GM13977 (cell line): ENCODE results near the gene CREB3L4.

Source experiments
- DNase-seq: peaks from one replicate; pipeline ENCODE4 v3.0.0; 2012; ENCODE audit warnings: low spot score
- CTCF ChIP-seq: IDR thresholded peaks from 2 replicates; pipeline ENCODE4 v1.5.1; 2012; ENCODE audit warnings: mild to moderate bottlenecking, control low read depth; ENCODE audit not compliant: insufficient read depth; ENCODE audit errors: extremely low read depth, missing control alignments
- in situ Hi-C: fragments of 300-500 bp; cut with MboI; formaldehyde crosslinking; loops from one replicate; pipeline ENCODE4 v1.12.0; 2022; ENCODE audit warnings: low sequenced_read_pairs, low pct_unique_long_range_greater_than_20kb, mixed read lengths, inconsistent platforms; ENCODE audit not compliant: unreplicated experiment

The CREB3L4 gene

GRCh38 chr1:153968000-153968363 is 280 bp downstream of the CREB3L4 start:
- TF ChIP-seq CTCF = no peak
- no peak for DNase-seq
- in situ Hi-C loops = no loop called here

- no peak for DNase-seq
- no peak for TF ChIP-seq CTCF
- in situ Hi-C loops = no loop called here
Measured at GRCh38 chr1:153968408-153968807, 706 bp downstream of the CREB3L4 start.

- TF ChIP-seq CTCF = no peak
- DNase-seq = no peak
- in situ Hi-C loops = no loop called here
Measured at GRCh38 chr1:153968972-153969371, 1.3 kb downstream of the CREB3L4 start.

- TF ChIP-seq CTCF = no peak
- DNase-seq = no peak
- in situ Hi-C loops = no loop called here
Measured at GRCh38 chr1:153970346-153970745, 2.6 kb downstream of the CREB3L4 start.

GRCh38 chr1:153973071-153973470 is 5.4 kb downstream of the CREB3L4 start:
- in situ Hi-C loops = no loop called here
- DNase-seq = no peak
- no peak for TF ChIP-seq CTCF

GRCh38 chr1:153973525-153973924 is 5.8 kb downstream of the CREB3L4 start:
- in situ Hi-C loops = no loop called here
- no peak for DNase-seq

More at GRCh38 chr1:153973525-153973924, 5.8 kb downstream of the CREB3L4 start:
- TF ChIP-seq CTCF = no peak
